ENCODE data around the gene XG.
"Not testable (repeated sequence)": the region's sequence is repeated elsewhere in the genome, so short reads cannot be mapped to it uniquely, and the experiment has no call there.

XG gene

GRCh38 chrX:2735270-2735669 lies 16.6 kb upstream of the XG start:
- DNase-seq: no peak

GRCh38 chrX:2740672-2741071 lies 11.2 kb upstream of the XG start:
- no peak for DNase-seq

GRCh38 chrX:2741386-2741785 lies 10.5 kb upstream of the XG start:
- DNase-seq: no peak

GRCh38 chrX:2746250-2746649 lies 5.6 kb upstream of the XG start:
- DNase-seq: not testable (repeated sequence)

- no peak for DNase-seq
Measured at GRCh38 chrX:2748171-2748814, 3.5 kb upstream of the XG start.

- no peak for DNase-seq
Measured at GRCh38 chrX:2748815-2749188, 3.0 kb upstream of the XG start.

- no peak for DNase-seq
Measured at GRCh38 chrX:2751291-2751690, 549 bp upstream of the XG start.

GRCh38 chrX:2752441-2752840 lies 601 bp downstream of the XG start:
- DNase-seq: not testable (repeated sequence)

GRCh38 chrX:2755163-2755715 lies 3.4 kb downstream of the XG start:
- DNase-seq: not testable (repeated sequence)

- DNase-seq: no peak
Measured at GRCh38 chrX:2756548-2756947, 4.7 kb downstream of the XG start.

GRCh38 chrX:2761246-2761645 lies 9.4 kb downstream of the XG start:
- DNase-seq: no peak

GRCh38 chrX:2762671-2763070 lies 10.8 kb downstream of the XG start:
- not testable (repeated sequence) for DNase-seq

- DNase-seq: not testable (repeated sequence)
Measured at GRCh38 chrX:2764766-2765548, 13.1 kb downstream of the XG start.

GRCh38 chrX:2765549-2765830 lies 13.7 kb downstream of the XG start:
- DNase-seq: no peak

GRCh38 chrX:2766906-2767305 lies 15.1 kb downstream of the XG start:
- DNase-seq: no peak

- DNase-seq: peak in 3 of 14 donors; percentile 1 to 9 (median 3)
Measured at GRCh38 chrX:2767631-2768455, 16.0 kb downstream of the XG start.

- no peak for DNase-seq
Measured at GRCh38 chrX:2769615-2770014, 17.8 kb downstream of the XG start.

- DNase-seq: not testable (repeated sequence)
Measured at GRCh38 chrX:2773166-2774055, 21.6 kb downstream of the XG start.

GRCh38 chrX:2774057-2774456 lies 22.2 kb downstream of the XG start:
- DNase-seq: no peak

GRCh38 chrX:2774776-2775175 lies 22.9 kb downstream of the XG start:
- no peak for DNase-seq

- DNase-seq: not testable (repeated sequence)
Measured at GRCh38 chrX:2780472-2781225, 28.8 kb downstream of the XG start.

- no peak for DNase-seq
Measured at GRCh38 chrX:2781226-2781571, 29.4 kb downstream of the XG start.
